ENCODE measurements around the gene ZBP1. TPM values are rescaled to one million over a fixed set of nuclear protein-coding genes. Genes with fewer than 3 reads are reported as not detected.
"Not testable (repeated sequence)": the region's sequence is repeated elsewhere in the genome, so short reads cannot be mapped to it uniquely, and the experiment has no call there.

The ZBP1 gene
- polyA plus RNA-seq, 1 donor, result not detected

DNA sequence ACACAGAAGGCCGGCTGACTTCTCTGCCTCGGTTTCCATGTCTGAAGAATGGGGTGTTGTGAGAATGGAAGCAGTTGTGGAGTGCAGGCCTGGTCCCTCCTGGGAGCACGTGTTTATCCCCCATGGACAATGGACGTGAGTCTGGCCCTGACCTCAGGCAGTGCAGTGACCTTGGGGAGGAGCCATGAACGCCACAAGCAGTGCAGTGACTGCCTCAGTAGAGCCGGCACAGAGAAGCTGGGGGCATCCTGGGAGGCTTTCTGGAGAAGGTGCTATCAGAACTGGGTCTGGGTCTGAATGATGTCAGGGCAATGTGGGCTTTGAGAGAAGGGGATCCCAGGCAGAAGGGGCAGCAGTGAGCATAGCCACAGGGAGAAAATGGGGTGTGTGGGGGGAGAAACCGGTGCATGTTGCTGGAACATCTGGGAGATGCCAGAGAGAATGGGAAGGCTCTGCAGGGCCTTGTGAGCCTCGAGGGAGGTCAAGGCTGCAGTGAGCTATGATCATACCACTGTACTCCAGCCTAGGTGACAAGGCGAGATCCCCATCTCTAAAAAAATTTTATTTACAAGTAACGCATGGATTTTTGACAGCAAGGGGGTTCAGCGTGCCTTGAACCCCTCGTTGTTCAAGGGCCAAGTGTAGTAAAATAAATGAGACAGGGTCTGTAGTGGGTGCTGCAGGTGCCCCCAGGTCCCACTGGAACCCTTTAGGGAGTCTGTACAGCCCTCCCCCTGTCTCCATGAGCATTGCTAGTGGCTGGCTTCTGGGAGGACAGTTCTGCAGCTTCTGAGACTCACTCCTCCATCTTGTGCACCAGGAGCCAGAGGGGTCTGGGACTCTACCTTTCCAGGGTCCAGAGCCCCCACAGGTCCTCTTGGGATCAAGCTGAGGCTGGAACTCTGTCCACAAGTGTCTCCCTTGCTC lies 27.0 kb upstream of the ZBP1 start:
- no peak for DNase-seq

DNA sequence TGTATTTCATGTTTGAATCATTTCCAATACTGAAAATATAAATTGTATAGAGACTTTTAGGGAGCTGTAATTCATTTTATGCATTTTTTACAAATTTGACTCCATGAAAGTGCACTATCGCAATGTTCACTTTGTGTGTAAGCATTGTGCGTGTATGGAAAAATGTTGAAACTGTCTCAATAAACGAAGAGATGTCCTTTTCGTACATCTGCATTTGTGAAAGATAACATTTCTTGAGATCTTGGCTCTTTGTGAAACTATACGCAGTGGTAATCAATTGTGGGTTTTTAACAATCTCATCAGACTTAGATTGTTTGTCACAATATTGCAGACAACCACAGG lies 18.6 kb upstream of the ZBP1 start:
- no peak for DNase-seq

DNA sequence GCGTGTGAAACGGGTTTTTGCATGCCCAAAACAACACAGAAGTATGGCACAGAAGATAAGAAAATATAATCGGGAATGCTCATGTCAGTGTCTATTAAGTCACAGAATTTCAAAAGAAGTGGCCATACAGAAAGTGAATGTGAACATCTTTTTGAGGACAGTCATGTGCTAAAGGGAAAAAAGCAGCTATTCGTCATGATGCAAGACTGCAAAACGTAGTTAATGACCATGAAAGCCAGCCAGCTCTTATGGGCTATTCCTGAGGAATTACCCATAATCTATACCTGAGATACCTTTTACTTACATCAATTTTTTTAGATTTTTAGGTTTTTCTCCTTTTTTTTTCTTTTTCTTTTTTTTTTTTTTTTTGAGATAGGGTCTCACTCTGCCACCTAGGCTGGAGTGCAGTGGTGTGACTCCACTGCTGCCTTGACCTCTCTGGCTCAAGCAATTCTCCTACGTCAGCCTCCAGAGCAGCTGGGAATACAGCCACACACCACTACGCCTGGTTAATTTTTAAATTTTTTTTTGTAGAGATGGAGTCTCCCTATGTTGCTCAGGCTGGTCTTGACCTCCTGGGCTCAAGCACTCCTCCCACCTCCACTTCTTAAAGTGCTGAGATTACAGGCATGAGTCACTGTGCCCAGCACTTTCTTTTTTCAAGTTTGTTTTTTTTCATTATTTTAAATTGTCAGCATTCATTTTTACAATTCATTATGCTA lies 18.1 kb upstream of the ZBP1 start:
- DNase-seq, result no peak

DNA sequence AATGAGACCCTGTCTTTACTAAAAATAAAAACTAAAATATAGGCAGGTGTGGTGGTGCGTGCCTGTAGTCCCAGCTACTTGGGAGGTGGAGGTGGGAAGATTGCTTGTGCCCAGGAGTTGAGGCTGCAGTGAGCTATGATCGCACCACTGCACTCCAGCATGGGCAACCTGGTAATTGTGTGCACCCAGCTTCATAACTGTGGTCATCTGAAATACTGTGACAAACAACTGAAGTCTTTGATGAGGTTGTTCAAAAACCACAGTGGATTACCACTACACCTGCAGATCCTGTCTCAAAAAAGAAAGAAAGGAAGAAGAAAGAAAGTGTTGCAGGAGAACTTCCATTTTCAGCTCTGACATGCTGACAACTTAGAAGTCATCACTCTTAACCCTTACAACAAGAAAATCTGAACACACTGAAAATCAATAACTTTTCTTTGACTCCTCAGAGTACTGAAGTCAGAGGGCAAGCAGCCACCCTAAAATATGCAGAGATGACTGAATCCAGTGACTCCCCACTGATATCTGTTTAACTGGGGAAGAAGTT lies 13.8 kb upstream of the ZBP1 start:
- DNase-seq, result no peak

DNA sequence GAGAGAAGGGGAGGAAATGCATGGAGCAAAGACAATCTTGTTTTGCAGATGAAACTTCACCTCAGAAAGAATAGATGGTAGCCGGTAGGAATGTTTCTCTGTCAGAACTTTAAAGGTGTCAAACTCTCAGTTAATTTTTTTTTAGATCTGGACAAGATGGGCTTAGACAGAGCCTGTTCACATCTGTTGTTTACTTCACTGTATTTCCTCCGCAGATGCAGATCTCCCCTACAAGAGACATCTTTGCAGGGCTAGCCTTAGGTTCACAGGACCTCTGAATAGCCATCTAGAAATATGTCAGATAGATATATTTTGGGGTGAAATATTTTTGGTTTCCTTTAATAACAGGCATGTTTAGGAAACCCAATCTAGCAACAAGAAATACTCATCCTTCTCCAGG lies 12.1 kb upstream of the ZBP1 start:
- no peak for DNase-seq

DNA sequence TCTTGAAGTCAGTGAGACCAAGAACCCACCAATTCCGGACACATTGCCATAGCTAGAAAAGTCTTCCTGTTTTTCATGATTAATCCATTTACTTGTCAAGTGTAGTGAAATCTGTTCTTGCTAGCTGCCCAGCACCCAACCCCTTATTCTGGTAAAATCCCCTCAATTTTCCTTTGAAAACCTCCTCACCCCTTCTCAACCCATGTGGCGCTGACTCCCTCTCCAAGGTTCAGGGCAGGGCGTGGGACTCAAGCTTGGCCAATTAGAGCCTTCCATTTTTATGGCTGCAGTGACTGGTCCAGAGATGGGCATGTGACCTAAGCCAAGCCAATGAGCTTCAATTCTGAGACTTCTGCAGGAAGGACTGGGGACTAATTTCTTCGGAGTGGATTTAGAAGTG lies 9.8 kb upstream of the ZBP1 start:
- DNase-seq, result no peak

DNA sequence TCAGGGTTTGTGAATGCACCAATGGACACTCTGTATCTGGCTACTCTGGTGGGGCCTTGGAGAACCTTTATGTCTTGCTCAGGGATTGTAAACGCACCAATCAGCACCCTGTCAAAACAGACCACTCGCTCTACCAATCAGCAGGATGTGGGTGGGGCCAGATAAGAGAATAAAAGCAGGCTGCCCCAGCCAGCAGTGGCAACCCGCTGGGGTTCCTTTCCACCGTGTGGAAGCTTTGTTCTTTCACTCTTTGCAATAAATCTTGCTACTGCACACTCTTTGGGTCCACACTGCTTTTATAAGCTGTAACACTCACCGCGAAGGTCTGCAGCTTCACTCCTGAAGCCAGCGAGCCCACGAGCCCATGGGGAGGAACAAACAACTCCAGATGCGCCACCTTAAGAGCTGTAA lies 9.3 kb upstream of the ZBP1 start:
- DNase-seq, result not testable (repeated sequence)

DNA sequence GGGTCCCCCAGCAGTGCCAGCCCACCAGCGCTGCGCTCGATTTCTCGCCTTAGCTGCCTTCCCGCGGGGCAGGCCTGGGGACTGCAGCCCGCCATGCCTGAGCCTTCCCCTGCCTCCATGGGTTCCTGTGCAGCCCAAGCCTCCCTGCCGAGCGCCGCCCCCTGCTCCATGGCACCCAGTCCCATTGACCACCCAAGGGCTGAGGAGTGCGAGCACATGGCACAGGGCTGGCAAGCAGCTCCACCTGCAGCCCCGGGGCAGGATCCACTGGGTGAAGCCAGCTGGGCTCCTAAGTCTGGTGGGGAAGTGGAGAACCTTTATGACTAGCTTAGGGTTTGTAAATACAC lies 8.7 kb upstream of the ZBP1 start:
- DNase-seq, result not testable (repeated sequence)

DNA sequence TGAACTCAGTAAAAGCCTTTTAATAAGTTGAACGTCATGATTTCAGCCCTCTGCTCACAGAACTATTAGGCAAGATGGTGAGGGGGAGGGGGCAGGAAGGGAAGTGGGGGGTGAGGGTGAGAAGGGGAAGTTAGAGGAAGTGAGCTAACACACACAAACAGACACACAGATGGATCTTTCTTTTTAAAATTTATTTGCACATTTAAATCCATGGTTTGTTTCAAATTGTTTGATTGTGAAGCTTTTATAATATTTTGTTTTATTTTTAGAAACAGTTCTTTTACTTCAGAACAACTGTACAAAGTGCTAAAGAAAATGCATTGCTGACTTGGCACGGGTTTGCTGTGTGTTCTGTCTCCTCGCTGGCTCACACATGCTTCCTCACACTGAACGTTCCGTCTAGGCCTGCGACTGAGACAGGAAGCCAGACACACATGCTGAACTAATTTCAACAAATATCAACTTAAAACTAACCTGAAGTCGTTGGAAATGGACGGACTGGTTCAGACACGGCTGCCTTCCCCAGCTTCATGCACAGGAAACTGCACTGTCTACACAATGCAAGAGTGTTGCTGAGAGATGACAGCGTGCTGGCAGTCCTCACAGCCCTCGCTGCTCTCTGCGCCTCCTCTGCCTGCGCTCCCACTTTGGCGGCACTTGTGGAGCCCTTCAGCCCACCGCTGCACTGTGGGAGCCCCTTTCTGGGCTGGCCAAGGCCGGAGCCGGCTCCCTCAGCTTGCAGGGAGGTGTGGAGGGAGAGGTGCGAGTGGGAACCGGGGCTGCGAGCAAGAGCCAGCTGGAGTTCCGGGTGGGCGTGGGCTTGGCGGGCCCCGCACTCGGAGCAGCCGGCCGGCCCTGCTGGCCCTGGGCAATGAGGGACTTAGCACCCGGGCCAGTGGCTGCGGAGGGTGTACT lies 8.1 kb upstream of the ZBP1 start:
- DNase-seq, result peak; percentile 33

DNA sequence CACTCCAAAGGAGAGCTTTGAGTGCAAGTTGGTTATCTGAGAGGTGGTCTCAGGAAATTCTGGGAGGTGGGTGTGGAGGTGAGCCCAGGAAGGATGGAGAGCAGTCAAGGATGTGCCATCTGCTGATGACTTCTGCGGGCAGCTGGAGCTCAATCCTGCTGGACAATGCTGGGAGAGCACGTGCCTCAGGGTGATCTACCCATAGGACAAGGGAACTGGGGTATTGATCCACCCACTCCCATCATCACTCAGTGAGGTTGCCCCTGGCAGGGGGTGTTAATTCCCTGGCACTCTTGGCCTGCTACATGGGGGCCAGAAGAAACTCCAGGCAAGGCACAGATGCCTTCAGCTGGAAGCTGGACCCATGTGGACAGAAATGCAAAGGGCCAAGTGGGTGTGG lies 7.1 kb upstream of the ZBP1 start:
- DNase-seq, result no peak

DNA sequence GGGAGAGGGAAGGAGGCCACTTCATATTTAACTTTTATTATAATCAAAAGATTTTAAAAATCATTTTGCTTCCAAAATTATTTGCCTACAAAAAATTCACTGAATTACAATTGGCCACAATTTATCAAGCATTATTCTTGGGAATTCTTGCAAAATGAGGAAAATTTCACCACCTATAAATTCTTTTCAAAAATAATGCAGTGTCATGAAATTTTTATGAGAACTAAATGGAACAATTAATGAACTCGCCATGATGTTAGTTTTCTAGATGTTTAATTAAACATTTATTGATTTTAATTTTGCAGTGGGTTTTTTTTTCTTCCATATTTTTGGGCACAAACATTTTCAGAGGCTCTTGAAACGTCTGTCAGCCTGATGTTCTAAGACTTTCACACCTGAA lies 5.8 kb upstream of the ZBP1 start:
- no peak for DNase-seq

DNA sequence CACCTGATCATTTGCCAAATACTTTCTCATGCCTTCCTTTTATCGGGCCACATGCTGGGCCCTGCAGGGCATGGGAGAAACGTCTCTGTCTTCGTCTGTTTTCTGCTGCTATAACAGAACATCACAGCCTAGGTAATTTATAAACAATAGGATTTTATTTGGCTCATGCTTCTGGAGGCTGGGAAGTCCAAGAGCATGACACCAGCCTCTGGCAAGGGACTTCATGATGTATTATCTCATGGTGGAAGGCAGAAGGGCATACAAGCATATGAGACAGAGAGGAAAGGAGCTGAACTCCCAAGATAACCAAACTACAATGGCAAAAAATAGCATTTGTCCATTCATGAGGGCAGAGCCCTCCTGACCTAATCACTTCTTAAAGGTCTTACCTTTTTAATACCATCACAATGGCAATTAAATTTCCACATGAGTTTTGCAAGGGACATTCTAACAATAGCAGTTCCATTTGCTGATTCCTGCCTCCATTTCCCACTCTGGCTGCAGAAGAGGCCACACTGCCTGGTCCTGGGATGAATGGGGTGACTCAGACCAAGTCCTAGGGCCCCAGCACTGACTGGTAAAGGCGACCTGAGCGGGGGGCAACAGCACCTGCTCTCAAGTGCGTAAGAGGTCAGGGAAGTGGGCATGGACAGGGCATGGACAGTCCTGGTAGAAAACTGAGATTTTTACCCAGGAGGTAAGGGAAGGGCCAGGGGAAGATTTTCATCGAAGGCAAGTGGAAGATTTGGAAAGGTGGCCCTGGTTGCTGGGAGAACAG lies 5.1 kb upstream of the ZBP1 start:
- no peak for DNase-seq

DNA sequence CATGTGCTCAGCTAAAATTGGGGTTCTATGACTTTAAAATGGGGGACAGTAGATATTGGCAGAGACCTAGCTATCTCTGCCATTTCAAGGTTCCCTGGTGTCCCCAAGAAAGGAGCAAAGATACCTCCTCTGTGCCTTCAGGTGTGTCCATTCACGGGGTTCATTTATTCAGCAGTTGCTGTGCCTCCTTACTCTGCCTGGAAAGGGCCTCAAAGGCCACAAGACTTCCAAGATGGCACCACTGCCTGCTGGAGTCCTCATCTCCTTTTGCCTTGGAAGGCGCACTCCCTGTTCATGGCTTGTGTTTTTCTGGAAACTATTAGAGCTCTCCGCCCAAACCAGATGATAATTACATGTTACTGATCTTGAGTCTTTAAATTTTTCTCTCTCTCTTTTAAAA lies 3.9 kb upstream of the ZBP1 start:
- no peak for DNase-seq

DNA sequence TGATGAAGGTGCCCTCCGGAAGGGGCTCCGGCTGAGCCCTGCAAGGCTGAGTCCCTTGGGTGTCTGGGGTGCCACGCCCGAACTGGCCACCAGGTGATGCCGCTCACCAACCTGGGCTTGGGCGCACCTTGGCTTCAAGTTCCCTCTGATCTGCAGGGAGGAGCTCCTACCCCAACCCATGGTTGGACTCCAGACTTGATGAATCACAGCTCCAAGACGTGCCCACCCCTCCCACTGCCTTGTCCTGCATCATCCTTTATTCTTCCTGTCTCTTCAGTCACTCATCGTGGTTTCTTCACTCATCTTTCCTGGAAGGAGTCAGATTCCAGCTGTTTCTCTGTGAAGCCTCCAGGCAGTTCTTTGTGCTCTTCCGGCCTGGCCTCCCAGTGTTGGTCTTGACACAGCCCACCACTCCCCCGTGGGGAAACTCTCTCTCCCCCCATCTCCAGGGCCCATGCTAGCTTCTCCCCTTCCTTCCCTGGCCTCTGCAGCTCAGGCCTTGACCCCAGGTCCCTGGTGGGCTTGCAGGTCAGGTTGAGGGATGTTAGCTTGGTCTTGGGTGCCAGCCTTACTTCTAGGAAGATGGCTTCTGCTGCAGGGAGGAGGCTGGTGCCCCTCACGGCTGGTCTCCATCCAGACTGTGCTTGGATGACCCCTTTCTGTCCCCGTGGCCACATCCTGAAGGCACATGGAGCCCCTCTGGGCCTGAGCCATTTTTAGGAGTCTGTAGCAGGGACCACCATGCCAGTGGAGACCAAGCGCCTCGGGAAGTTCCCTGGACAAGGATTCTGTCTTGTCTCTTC lies 2.6 kb upstream of the ZBP1 start:
- no peak for DNase-seq

DNA sequence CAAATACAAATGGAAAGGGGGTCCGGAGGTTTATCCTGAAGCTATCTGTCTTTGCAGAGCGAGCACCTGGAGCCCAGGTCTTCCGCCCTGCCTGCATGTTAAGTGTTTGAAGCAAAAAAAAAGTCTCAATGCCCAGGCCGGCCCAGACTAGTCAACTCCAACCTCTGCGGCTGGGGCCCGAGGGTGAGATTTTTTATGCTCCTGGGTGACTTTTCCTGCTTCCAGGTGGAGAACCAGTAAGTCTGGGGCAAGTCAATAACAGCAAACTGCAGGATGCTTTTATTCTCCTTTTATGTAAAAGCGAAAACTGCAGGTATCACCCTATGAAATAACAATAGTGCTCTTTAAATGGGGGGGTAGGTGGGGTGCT lies 2.0 kb upstream of the ZBP1 start:
- no peak for DNase-seq

DNA sequence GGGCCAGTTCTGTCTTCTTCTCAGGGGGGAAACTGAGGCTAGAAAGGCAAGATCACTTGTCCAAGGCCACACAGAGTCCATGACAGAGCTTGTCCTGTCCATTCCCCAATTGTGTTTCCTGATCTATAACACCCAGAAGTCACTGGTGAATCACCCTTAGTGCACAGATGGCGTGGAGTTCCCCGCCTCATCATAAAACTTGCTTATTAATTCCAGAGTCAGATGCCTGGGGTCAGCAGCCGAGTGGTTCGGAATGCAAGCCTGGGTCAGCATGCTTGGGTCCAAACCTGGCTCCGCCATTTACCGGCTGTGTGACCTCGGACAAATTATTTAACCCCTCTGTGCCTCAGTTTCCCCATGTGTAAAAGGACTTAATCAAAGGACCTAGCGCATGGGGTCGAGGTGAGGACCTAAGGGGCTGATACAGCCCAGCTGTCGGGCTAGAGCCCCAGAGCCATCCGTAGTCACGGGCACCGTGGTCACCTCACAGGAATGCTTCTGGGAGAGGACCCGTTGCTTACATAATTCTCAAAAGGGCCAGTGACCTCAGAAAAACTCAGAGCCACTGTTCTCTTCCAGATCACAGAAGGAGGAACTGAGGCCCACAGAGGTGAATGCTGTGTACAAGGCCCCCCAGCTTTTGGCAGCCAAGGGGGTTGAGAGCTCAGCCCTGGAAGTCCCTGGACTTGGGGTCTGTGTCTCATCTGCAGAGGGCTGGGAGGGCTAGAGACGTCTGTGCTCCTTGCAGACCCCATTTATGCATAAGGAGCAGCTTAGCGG lies 1.4 kb upstream of the ZBP1 start:
- DNase-seq, result no peak

DNA sequence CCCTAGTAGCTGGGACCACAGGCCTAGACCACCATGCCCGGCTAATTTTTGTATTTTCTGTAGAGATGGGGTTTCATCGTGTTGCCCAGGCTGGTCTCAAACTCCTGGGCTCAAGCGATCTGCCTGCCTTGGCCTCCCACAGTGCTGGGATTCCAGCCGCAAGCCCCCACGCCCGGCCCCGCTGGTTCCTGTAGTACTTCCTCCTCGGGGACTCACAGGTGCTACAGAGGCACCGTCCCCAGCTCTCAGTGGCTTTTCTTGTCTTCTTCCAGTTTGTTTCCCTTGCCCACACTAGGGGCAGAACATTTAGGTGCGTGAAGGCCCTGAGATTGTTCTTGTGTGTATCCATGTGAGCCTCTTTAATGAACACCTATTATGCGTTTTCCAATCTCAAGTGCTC lies 773 bp upstream of the ZBP1 start:
- DNase-seq, result no peak

DNA sequence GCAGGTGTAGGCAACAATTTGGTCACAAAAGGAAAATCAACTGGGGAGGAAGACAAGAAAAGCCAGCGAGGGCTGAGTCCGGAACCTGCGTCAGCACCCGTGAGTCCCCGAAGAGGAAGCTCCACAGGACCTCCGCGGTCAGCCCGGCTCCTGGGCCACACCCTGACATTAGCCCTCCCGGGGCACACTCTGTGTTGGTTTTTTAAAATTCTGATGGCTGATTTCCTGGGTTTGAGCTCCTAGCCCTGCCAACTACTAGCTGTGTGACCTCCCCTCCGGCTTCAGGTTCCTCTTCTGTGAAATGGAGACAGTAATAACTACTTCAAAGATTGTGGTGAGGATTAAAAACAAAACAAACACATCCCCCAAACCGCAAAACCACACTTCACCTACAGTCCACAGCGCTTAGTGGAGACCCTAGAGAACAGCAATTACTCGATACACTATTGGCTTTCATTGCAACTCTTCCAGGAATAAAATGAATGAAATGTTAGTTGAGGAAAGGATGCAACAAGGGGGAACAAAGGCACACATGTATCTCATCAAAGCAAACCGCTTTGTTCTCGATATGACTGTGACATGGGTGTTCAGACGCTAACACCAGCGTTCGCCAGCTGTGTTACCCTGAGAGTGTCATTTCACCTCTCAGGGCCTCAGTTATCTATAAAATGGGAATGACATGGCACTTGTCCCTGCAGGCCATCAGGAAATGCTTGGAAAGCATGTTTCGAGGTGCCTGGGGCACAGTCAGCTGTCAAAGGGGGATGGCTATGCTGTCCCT lies 985 bp downstream of the ZBP1 start:
- no peak for DNase-seq

DNA sequence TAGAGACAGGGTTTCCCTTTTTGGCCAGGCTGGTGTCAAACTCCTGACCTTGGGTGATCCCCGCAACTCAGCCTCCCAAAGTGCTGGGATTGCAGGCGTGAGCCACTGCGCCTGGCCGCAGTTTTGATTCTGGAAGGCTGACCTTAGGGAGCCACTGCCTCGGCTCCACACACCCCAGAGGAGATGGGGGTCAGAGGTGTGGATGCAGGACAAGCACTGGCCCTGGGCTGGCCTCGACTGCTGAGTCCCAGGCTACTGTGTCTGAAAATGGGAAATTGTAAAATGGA lies 1.5 kb downstream of the ZBP1 start:
- no peak for DNase-seq

Measured in left kidney (tissue), 2 donors.